Measurements from ENCODE around the gene MCF2L. TPM values are rescaled to one million over a fixed set of nuclear protein-coding genes. Genes with fewer than 3 reads are reported as not detected.

The MCF2L gene
- total RNA-seq, 6 experiments from 2014 or later: 9.6 to 18.4 (median 11.7) TPM

DNA sequence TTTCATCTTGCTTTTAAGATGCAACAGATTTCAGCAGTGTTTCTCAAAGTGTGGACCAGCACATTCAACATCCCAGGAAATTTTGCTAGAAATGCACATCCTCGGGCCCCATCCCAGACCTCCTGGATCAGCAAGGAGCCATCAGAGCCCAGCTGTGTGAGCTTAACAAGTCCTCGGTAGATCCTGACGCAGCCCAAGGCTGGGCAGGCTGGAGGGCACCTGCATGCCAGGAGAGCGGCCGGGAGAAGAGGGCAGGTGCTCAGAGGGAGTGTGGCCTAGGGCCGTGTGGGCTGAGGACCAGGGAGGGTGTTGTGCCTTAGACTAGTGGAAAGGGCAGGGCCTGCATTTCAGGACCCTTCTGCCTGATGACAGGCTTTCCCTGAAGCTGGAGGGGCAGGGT, 2.2 kb upstream of the MCF2L start:
- ATAC-seq: no peak
- no peak overlapping the region for H3K27ac ChIP-seq

DNA sequence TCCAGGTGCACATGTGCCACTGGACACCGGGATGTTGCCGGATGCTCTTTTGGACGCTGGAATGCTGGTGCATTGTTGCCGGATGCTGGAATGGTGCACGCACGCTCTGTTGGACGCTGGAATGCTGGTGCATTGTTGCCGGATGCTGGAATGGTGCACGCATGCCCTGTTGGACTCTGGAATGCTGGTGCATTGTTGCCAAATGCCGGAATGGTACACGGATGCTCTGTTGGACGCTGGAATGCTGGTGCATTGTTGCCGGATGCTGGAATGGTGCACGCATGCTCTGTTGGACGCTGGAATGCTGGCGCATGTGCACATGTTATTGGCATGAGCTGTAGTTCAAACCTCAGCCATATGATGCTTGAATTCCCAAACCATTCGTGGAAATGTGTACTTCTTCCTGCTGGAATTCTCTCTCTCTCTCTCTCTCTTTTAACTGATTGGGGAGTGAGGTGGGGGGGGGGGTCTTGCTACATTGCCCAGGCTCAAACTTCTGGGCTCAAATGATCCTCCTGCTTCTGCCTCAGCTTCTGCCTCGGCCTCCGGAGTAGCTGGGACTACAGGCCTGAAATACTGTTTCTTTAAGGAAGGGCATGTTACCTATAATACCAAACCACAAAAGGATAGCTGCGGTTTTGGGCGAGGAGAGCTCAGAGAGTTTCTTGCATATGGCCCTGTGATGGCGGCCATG, 1.2 kb upstream of the MCF2L start:
- WGBS (ENCODE audit: insufficient coverage, low coverage, low lambda C conversion rate, missing lambda C conversion rate): 83% methylated on average over 15 of the region's 22 CpGs
- peaks cover 0 to 5% (median 1%) of the 10 kb centered on the region in 4 donors for H3K4me1 ChIP-seq
- peak overlapping the region in 2 of 3 donors; percentile 60 to 82 for H3K27ac ChIP-seq
- H3K9me3 ChIP-seq: no peaks in the 10 kb centered on the region
- no peaks in the 10 kb centered on the region for H3K36me3 ChIP-seq
- ATAC-seq (no peak), DNase-seq (no peak)
- no peaks in the 10 kb centered on the region for H3K27me3 ChIP-seq
- H3K4me3 ChIP-seq: peak overlapping the region; percentile 54 to 62 (median 61)
- no peak for TF ChIP-seq POLR2A (IDR thresholded peaks at IDR 0.05)
- TF ChIP-seq, protein P1, sequence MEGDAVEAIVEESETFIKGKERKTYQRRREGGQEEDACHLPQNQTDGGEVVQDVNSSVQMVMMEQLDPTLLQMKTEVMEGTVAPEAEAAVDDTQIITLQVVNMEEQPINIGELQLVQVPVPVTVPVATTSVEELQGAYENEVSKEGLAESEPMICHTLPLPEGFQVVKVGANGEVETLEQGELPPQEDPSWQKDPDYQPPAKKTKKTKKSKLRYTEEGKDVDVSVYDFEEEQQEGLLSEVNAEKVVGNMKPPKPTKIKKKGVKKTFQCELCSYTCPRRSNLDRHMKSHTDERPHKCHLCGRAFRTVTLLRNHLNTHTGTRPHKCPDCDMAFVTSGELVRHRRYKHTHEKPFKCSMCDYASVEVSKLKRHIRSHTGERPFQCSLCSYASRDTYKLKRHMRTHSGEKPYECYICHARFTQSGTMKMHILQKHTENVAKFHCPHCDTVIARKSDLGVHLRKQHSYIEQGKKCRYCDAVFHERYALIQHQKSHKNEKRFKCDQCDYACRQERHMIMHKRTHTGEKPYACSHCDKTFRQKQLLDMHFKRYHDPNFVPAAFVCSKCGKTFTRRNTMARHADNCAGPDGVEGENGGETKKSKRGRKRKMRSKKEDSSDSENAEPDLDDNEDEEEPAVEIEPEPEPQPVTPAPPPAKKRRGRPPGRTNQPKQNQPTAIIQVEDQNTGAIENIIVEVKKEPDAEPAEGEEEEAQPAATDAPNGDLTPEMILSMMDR (IDR thresholded peaks at IDR 0.05): no peak
- intact Hi-C loops (cut with DNase I): no loop called here

More for the DNA sequence above, 2.2 kb upstream of the MCF2L start:
- no peaks in the 10 kb centered on the region for H3K9me3 ChIP-seq
- intact Hi-C loops (cut with DNase I): no loop called here
- no peak overlapping the region for H3K4me3 ChIP-seq
- no peaks in the 10 kb centered on the region for H3K27me3 ChIP-seq
- no peaks in the 10 kb centered on the region for H3K36me3 ChIP-seq
- TF ChIP-seq, protein P1 (IDR thresholded peaks at IDR 0.05): no peak
- no peak for TF ChIP-seq POLR2A (IDR thresholded peaks at IDR 0.05)
- H3K4me1 ChIP-seq: peaks cover 0 to 5% (median 1%) of the 10 kb centered on the region in 4 donors
- no peak for DNase-seq
- 87% methylated on average over 5 of the region's 6 CpGs for WGBS (ENCODE audit: insufficient coverage, low coverage, low lambda C conversion rate, missing lambda C conversion rate)

DNA sequence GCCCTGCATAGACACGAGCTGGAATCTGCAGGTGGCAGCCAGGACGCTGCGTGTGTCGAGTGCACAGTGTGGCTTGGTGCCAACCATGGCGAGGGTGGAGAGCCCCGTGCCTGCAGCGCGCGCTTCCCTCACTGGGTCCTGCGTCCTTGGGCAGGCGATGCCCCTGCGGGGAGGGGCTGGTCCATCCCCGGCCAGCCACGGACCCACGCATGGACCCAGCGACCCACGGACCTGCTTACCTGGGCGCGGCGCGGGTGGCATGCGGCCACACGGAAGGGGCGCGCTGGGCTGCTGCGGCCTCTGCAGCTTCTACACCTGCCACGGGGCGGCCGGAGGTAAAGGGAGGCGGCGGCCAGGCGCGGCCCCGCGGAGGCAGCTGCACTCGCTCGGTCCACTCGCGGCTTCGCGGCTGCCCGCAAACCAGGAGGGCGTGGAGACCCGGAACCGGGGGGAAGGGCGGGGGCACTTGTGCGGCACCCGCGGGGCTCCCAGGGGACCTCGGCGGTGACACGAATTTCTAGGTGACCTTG, 569 bp upstream of the MCF2L start:
- Histone ChIP-seq H3K27me3 (no peaks in the 10 kb centered on the region), H3K36me3 (no peaks in the 10 kb centered on the region), H3K9me3 (no peaks in the 10 kb centered on the region), H3K4me1 (peaks cover 0 to 5% (median 1%) of the 10 kb centered on the region in 4 donors), H3K4me3 (peak overlapping the region; percentile 54 to 62 (median 61)), H3K27ac (peak overlapping the region; percentile 57 to 82 (median 60))
- 6% methylated on average over 3 of the region's 52 CpGs for WGBS (ENCODE audit: insufficient coverage, low coverage, low lambda C conversion rate, missing lambda C conversion rate)
- ATAC-seq (peak; percentile 69 to 79 (median 74)), DNase-seq (peak; percentile 75 to 86 (median 75))
- TF ChIP-seq, protein P1 (IDR thresholded peaks at IDR 0.05): peak in 1 of 4 donors; percentile 38
- TF ChIP-seq POLR2A (IDR thresholded peaks at IDR 0.05): no peak
- intact Hi-C loops (cut with DNase I): no loop called here

DNA sequence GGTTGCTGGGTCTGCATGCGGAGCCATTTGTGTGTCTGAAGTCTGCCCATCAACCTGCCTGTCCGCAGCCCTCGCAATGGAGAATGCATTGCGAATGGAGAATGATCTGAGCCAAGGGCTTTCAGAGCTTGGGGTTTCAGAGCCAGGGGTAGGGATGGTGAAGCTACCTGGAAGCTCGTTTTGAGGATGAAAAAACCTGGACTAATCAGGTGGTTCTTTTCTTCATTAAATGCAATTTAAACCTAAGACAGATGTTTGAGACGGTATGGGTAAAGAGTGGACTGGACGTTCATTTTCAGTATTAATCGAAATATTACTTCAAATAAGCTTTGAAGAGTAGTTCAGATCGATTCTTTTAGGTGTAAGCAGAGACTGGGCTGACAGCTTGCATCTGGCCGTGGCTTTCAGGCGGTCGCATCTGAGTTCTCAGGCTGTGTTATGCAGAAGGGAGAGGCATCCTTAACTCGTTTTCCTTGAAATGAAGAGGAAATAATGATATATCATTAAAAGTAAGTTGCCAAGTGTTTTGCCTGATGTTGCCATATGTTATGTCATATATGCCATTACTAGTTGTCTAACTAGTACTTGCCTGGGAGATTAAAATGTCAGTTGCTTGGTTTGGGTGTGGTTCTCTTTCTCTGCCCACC, 801 bp downstream of the MCF2L start:
- Histone ChIP-seq H3K4me1 (peaks cover 0 to 5% (median 1%) of the 10 kb centered on the region in 4 donors), H3K27me3 (no peaks in the 10 kb centered on the region), H3K4me3 (peak overlapping the region; percentile 54 to 62 (median 61)), H3K36me3 (no peaks in the 10 kb centered on the region), H3K27ac (peak overlapping the region in 1 of 3 donors; percentile 82), H3K9me3 (no peaks in the 10 kb centered on the region)
- ATAC-seq: peak in 3 of 4 donors; percentile 7 to 24 (median 7)
- TF ChIP-seq, protein P1 (IDR thresholded peaks at IDR 0.05): no peak
- no peak for TF ChIP-seq POLR2A (IDR thresholded peaks at IDR 0.05)
- 51% methylated on average over 13 of the region's 13 CpGs for WGBS (ENCODE audit: insufficient coverage, low coverage, low lambda C conversion rate, missing lambda C conversion rate)
- no peak for DNase-seq
- intact Hi-C loops (cut with DNase I): no loop called here
